ENCODE results near the gene NT5E. TPM values are rescaled to one million over a fixed set of nuclear protein-coding genes. Genes with fewer than 3 reads are reported as not detected.
"Not testable (repeated sequence)": the region's sequence is repeated elsewhere in the genome, so short reads cannot be mapped to it uniquely, and the experiment has no call there.

Gene NT5E
- total RNA-seq (1 to 10 TPM; 1.5 to 5.1 TPM), total RNA-seq (1.4 to 2.9 reads per million in 2 donors)

DNA sequence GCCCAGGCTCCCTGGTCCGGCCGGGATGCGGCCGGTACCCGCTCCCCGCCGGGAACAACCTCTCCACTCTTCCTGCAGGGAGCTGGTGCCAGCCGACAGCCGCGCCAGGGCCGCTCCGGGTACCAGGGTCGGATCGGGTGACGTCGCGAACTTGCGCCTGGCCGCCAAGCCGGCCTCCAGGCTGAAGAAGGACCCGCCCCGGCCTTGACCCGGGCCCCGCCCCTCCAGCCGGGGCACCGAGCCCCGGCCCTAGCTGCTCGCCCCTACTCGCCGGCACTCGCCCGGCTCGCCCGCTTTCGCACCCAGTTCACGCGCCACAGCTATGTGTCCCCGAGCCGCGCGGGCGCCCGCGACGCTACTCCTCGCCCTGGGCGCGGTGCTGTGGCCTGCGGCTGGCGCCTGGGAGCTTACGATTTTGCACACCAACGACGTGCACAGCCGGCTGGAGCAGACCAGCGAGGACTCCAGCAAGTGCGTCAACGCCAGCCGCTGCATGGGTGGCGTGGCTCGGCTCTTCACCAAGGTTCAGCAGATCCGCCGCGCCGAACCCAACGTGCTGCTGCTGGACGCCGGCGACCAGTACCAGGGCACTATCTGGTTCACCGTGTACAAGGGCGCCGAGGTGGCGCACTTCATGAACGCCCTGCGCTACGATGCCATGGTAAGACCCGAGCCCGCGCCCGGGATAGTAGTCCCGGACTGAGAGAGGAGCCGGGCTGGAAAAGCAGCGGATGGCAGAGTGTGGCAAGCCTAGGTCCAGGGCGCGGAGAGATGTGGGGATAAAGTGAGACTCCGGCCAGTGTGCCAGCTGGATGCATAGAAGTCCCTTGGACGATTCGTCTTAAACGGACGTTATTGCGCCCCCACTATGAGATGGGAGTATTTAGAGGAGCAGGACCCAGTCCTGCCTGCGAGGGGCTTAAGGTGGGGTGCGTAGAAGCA is at the start of gene NT5E:
TSS of gene NT5E (plus strand) at position 266 of the 942 bp plus-strand sequence. CDS start at position 323, 57 bp downstream.
- no peaks in the 10 kb centered on the region for H3K9me3 ChIP-seq (ENCODE audit: control insufficient read depth, low read length, poor library complexity, severe bottlenecking)
- H3K27me3 Mint-ChIP-seq, result peaks cover 79% of the 10 kb centered on the region
- peak; percentile 63 for ATAC-seq
- DNase-seq, result no peak
- H3K36me3 Mint-ChIP-seq (ENCODE audit: low read depth), result peaks cover 6% of the 10 kb centered on the region
- H3K27ac Mint-ChIP-seq, result peak within 1 kb of the TSS; percentile 34
- peak within 1 kb of the TSS; percentile 93 for H3K4me3 Mint-ChIP-seq
- peaks cover 22% of the 10 kb centered on the region for H3K4me1 Mint-ChIP-seq

DNA sequence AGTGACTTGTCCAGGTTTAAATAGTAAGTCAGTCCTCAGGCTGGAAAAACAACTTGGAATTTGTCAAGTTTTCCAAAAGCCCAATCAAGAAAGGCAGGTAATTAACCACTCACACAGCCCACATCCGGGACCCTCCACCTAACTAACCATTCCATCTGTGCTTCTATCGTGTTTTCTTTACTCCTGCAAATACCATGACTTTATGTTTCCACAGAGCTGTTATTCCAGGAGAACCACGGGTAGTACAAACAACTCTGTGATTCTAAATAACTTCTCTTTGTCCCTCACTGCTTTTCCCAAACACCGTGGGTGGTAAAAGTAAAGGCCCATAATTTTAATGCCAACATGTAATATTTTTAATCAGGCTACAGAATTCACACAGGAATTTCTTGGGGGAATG is 49.6 kb upstream of the NT5E start:
- no peak for ATAC-seq
- no peaks in the 10 kb centered on the region for H3K9me3 ChIP-seq (ENCODE audit: control insufficient read depth, low read length, poor library complexity, severe bottlenecking)
- Mint-ChIP-seq H3K4me1 (peaks cover 13% of the 10 kb centered on the region), H3K4me3 (no peak overlapping the region), H3K27me3 (peaks cover 6% of the 10 kb centered on the region), H3K36me3 (ENCODE audit: low read depth) (no peaks in the 10 kb centered on the region), H3K27ac (no peak overlapping the region)
- DNase-seq, result no peak

DNA sequence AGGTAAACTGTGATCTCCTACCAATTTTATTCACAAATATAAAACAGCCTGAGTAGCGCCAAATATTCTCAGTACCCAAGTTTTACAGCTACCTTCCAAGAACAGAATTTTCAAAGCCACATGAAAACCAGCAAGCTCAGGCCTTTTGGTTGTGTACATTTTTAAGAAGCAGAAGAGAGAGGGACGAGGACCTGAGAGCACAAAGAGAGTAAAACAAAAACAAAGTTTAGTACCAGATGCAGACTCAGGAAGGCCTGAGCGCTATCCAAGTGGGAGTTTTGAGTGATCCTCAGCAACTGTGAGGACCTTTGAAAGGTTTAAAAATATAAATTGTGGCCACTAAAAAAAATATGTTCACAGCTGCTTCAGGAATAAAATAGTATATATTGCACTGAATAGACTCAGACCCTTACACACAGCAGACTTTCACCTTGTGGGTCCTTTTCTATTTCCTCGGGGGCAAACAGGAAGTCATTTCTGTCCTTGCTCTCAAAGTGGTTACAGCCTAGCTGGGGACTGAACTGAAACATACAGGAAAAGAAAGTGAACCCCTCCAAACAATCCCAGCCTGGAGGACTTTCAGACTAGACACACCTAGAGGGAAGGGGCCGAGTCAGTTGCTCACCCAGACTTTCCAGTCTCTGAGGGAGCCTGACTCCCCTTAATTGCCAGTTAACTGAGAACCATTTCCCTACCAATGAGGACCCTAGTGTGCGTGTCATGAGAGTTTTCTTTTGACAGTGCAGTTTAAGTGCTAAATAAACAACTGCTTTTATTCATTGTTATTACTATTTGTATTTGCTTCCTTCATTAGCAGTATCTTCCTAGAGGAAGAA is 48.5 kb upstream of the NT5E start:
- no peak overlapping the region for H3K4me3 Mint-ChIP-seq
- no peak for ATAC-seq
- peaks cover 6% of the 10 kb centered on the region for H3K27me3 Mint-ChIP-seq
- H3K36me3 Mint-ChIP-seq (ENCODE audit: low read depth), result no peaks in the 10 kb centered on the region
- peaks cover 17% of the 10 kb centered on the region for H3K4me1 Mint-ChIP-seq
- no peak overlapping the region for H3K27ac Mint-ChIP-seq
- no peak for DNase-seq
- H3K9me3 ChIP-seq (ENCODE audit: control insufficient read depth, low read length, poor library complexity, severe bottlenecking), result no peaks in the 10 kb centered on the region

DNA sequence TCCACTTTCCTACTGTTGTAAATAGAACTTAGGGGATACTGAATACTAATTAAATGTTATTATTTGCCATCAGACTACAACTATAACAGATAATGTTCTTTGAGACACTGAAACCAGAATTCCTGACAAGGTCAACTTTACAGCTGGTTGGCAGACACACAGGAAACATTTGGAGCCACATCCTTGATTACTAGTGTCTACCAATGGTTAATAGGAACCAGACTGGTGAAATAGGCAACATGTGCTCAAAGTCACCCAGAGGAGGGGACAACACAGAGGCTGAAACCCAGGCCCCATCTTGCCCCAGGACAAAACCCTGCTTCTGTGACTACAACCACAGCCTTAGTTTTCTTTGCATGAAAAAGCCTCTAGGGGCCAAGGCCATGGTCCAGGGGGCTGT is 47.8 kb upstream of the NT5E start:
- no peaks in the 10 kb centered on the region for H3K9me3 ChIP-seq (ENCODE audit: control insufficient read depth, low read length, poor library complexity, severe bottlenecking)
- DNase-seq, result no peak
- H3K4me1 Mint-ChIP-seq, result peaks cover 17% of the 10 kb centered on the region
- H3K27ac Mint-ChIP-seq, result no peak overlapping the region
- H3K36me3 Mint-ChIP-seq (ENCODE audit: low read depth), result peaks cover under 1% of the 10 kb centered on the region
- no peak overlapping the region for H3K4me3 Mint-ChIP-seq
- ATAC-seq, result no peak
- H3K27me3 Mint-ChIP-seq, result peaks cover 6% of the 10 kb centered on the region

DNA sequence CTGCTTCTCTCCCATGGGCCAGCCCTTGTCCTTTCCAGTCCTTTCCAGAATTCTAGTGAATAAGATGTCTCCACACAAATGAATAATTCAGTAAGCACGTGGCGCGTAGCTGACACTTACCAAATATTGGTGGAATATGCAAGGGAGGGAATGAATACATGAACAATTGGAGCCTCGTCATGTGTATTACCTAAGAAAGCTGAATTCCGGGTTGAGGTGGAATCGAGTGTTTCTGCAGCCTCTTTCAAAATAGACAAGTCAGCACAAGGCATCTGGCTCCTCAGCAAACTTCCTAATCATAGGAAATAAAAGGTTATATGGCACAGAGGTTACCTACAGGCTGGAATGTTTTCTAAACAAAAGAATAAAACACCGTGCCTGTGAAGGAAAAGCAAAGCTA is 47.0 kb upstream of the NT5E start:
- Mint-ChIP-seq H3K27ac (peak overlapping the region; percentile 70), H3K36me3 (ENCODE audit: low read depth) (peaks cover 2% of the 10 kb centered on the region), H3K4me3 (no peak overlapping the region), H3K4me1 (peaks cover 17% of the 10 kb centered on the region), H3K27me3 (peaks cover 6% of the 10 kb centered on the region)
- no peak for DNase-seq
- no peak for ATAC-seq
- no peaks in the 10 kb centered on the region for H3K9me3 ChIP-seq (ENCODE audit: control insufficient read depth, low read length, poor library complexity, severe bottlenecking)

DNA sequence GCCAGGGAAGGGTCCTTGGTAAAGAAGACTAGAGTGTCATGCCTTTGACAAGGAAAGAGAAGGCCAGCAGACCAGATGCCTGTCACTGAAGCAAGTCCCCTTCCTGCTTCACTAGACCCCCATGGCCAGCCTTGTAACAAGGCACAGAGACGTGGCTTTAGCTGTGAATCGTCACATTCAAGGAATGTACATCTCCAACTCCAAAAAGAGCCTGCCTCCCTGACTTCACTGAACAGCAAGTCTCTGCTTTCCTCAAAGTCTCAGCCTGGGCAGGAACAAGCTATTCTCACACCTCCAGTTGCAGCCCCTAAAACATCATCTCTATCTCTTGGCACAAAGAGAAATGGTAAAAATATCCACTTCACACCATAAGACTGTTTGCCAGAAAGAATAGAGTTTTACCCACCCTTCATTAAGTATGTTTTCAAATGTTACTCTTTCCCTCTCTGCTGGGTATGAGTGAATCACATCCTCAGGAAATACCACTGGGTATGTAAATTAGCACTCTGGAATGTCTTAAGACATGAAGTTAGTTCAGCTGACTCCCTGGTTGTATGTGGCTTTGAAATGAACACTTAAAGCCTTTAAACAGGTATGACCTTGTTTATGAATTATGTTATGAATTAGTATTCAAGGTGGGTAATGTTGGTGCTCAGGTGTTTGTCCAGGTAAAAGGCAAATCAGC is 46.4 kb upstream of the NT5E start:
- H3K4me3 Mint-ChIP-seq, result no peak overlapping the region
- peaks cover 2% of the 10 kb centered on the region for H3K36me3 Mint-ChIP-seq (ENCODE audit: low read depth)
- peaks cover 6% of the 10 kb centered on the region for H3K27me3 Mint-ChIP-seq
- ATAC-seq (no peak), DNase-seq (no peak)
- H3K4me1 Mint-ChIP-seq, result peaks cover 17% of the 10 kb centered on the region
- H3K9me3 ChIP-seq (ENCODE audit: control insufficient read depth, low read length, poor library complexity, severe bottlenecking), result no peaks in the 10 kb centered on the region
- peak overlapping the region; percentile 70 for H3K27ac Mint-ChIP-seq

DNA sequence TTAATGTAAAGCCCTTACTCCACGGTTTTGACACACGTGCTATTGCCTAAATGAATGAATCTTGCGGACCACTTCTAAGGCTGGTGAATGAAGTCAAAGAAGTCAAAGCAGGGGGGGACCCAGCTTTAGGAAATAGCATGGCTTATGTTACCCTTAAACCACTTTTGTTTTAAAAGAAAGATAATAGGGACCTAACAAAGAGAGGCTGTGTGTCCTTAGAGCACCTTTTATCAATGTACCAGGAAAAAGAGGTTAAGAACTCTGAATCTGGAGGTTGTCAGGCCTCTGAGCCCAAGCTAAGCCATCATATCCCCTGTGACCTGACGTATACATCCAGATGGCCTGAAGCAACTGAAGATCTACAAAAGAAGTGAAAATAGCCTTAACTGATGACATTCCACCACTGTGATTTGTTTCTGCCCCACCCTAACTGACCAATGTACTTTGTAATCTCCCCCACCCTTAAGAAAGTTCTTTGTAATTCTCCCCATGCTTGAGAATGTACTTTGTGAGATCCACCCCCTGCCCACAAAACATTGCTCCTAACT is 45.8 kb upstream of the NT5E start:
- H3K27ac Mint-ChIP-seq, result peak overlapping the region; percentile 70
- not testable (repeated sequence) for H3K27me3 Mint-ChIP-seq, H3K4me3 Mint-ChIP-seq

DNA sequence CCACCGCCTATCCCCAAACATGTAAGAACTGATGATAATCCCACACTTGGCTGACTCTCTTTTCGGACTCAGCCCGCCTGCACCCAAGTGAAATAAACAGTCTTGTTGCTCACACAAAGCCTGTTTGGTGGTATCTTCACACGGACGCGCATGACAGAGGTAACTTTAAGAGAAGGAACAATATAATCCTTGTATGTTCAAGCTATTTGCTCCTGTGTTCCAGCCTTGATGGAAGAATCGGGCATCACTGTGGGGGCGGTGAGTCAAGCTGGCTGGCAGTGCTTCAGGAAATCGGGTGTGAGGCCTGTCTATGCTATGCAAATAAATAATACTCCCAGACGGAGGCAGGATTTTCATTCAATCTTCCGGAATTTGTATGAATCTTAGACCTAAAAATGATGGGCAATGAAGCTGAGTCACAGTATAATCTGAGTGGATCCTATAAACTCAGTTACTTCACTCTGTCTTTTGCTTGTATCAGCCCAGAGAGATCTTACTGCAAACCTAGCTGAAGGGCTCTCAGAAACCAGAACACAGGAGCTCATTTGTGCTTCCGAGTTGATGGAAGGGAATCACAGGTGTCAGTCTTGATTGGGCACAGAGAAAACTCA is 45.2 kb upstream of the NT5E start:
- Mint-ChIP-seq H3K36me3 (ENCODE audit: low read depth) (peaks cover 2% of the 10 kb centered on the region), H3K4me1 (peaks cover 17% of the 10 kb centered on the region), H3K4me3 (peak overlapping the region; percentile 28), H3K27me3 (peaks cover 6% of the 10 kb centered on the region), H3K27ac (peak overlapping the region; percentile 70)
- DNase-seq (no peak), ATAC-seq (no peak)
- H3K9me3 ChIP-seq (ENCODE audit: control insufficient read depth, low read length, poor library complexity, severe bottlenecking), result no peaks in the 10 kb centered on the region

More for the DNA sequence above, 45.8 kb upstream of the NT5E start:
- not testable (repeated sequence) for H3K9me3 ChIP-seq (ENCODE audit: control insufficient read depth, low read length, poor library complexity, severe bottlenecking); ATAC-seq; H3K36me3 Mint-ChIP-seq (ENCODE audit: low read depth); DNase-seq
- H3K4me1 Mint-ChIP-seq, result peaks cover 17% of the 10 kb centered on the region

DNA sequence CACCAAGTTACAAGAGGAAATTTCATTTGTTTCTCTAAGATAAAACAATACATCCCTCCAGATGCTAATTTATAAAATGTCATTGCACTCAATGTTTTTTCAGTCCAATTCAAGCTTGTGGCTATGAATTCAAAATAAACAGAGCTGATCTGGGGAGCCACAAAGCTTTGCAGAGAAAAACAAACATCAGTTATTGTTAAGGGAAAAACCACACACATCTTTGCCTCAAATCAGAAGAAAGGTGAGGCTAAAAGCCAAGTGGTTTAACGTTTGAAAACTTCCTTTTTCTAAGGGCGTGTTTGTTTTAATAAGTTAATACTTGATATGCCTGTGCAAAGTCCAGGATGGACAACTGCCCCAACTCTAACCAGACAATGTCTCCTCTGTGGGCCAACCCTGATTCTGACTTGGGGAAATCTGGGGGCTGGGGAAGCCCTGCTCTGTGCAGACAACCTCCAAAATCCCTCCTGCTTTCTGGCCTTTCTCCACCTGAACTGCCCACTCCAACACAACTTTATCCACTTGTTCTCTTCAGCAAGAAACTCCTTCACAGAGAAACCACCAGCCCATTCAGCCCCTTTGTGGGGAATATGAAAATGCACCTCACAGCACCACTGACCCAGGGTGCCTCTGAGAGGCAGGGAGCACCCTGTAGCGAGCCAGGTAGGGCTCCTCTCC is 44.6 kb upstream of the NT5E start:
- peak overlapping the region; percentile 70 for H3K27ac Mint-ChIP-seq
- no peak for DNase-seq
- H3K27me3 Mint-ChIP-seq, result peaks cover 6% of the 10 kb centered on the region
- no peak for ATAC-seq
- H3K9me3 ChIP-seq (ENCODE audit: control insufficient read depth, low read length, poor library complexity, severe bottlenecking), result no peaks in the 10 kb centered on the region
- H3K4me1 Mint-ChIP-seq, result peaks cover 17% of the 10 kb centered on the region
- peak overlapping the region; percentile 28 for H3K4me3 Mint-ChIP-seq
- peaks cover 2% of the 10 kb centered on the region for H3K36me3 Mint-ChIP-seq (ENCODE audit: low read depth)

DNA sequence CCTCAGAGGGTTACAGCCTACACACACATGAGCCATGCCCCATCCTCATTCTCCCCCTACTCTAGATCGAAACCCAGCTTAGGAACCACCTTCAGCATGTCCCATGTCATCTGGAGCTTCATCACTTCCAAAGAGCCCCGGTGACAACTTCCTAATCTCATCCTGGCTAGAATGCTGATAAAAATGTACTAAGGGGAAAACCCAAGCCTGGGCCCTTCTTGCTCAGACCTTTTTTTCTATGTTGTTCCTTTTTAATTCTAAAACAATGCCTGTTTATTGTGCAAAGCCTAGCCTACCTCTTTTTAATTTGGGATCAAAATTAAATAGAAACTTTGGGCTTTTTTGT is 44.1 kb upstream of the NT5E start:
- H3K27me3 Mint-ChIP-seq, result peaks cover 6% of the 10 kb centered on the region
- H3K27ac Mint-ChIP-seq, result no peak overlapping the region
- no peaks in the 10 kb centered on the region for H3K9me3 ChIP-seq (ENCODE audit: control insufficient read depth, low read length, poor library complexity, severe bottlenecking)
- peak overlapping the region; percentile 10 for H3K4me3 Mint-ChIP-seq
- peaks cover 17% of the 10 kb centered on the region for H3K4me1 Mint-ChIP-seq
- no peak for DNase-seq
- peaks cover 2% of the 10 kb centered on the region for H3K36me3 Mint-ChIP-seq (ENCODE audit: low read depth)
- no peak for ATAC-seq

DNA sequence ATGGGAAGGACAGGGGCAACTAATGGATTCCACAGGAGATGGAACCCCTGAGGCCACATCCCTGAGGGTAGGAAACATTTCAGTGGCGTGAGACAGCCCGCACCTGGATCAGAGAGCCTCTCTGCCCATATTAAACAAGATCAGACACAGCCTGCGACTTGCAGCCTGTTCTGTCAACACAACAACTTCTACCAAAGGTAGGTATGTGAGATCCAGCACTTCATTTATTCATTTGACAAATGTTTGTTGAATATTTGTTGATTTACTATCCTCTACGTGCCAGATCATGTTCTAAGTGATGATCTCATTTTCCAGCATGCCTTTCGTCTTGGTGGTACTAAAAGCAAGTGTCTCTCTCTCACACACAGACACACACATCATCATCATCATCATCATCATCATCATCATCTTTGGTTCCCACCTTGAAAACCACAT is 43.2 kb upstream of the NT5E start:
- Mint-ChIP-seq H3K27ac (no peak overlapping the region), H3K4me3 (no peak overlapping the region), H3K36me3 (ENCODE audit: low read depth) (peaks cover 4% of the 10 kb centered on the region), H3K4me1 (peaks cover 14% of the 10 kb centered on the region), H3K27me3 (peaks cover 6% of the 10 kb centered on the region)
- no peaks in the 10 kb centered on the region for H3K9me3 ChIP-seq (ENCODE audit: control insufficient read depth, low read length, poor library complexity, severe bottlenecking)
- no peak for ATAC-seq
- no peak for DNase-seq

DNA sequence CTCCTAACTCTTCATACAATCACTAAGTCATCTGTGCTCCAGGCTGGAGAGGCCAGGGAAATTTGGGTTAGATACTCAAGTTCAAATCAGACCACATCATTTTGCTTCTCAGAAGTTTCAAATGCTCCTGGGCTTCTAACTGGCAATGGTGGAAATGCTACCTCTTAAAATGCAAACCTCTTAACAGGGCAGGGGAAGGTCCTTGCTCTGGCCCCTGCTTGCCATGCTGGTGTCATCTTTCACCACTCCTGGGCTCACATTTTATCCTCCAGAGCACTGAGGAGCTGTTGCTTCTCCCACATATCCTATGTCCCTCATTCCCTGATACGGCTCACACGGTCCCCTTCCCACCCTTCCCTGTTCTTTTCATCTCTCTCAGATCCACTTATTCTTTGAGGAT is 41.8 kb upstream of the NT5E start:
- H3K36me3 Mint-ChIP-seq (ENCODE audit: low read depth), result peaks cover 4% of the 10 kb centered on the region
- no peak overlapping the region for H3K27ac Mint-ChIP-seq
- no peaks in the 10 kb centered on the region for H3K9me3 ChIP-seq (ENCODE audit: control insufficient read depth, low read length, poor library complexity, severe bottlenecking)
- ATAC-seq (no peak), DNase-seq (no peak)
- no peak overlapping the region for H3K4me3 Mint-ChIP-seq
- H3K4me1 Mint-ChIP-seq, result peaks cover 14% of the 10 kb centered on the region
- peaks cover 7% of the 10 kb centered on the region for H3K27me3 Mint-ChIP-seq
